Stimulated activated CD4-positive, alpha-beta T cell treated with anti-CD3 and anti-CD28 coated beads, Interleukin-4, amount 100 ng/mL, for 1 hour (primary cell): ENCODE results near the gene NDE1.
"Not testable (repeated sequence)": the region's sequence is repeated elsewhere in the genome, so short reads cannot be mapped to it uniquely, and the experiment has no call there.

ENCODE experiments used
- DNase-seq: peaks from one replicate; pipeline ENCODE4 v3.0.0-alpha.2; 2020

Gene NDE1

GRCh38 chr16:15650019-15650697, at the start of gene NDE1:
NDE1 (plus strand) TSS chr16:15650245; CDS start chr16:15664779, 14,534 bp downstream.
- DNase-seq: peak; percentile 87

GRCh38 chr16:15601212-15601879, 48.7 kb upstream of the NDE1 start:
- DNase-seq: no peak

- DNase-seq: no peak
Measured at GRCh38 chr16:15602285-15603044, 47.6 kb upstream of the NDE1 start.

- DNase-seq: no peak
Measured at GRCh38 chr16:15604460-15605440, 45.3 kb upstream of the NDE1 start.

GRCh38 chr16:15605839-15606517, 44.1 kb upstream of the NDE1 start:
- no peak for DNase-seq

GRCh38 chr16:15606518-15607220, 43.4 kb upstream of the NDE1 start:
- DNase-seq: no peak

GRCh38 chr16:15607221-15607699, 42.8 kb upstream of the NDE1 start:
- DNase-seq: not testable (repeated sequence)

GRCh38 chr16:15607700-15608396, 42.2 kb upstream of the NDE1 start:
- DNase-seq: no peak

GRCh38 chr16:15608398-15609285, 41.4 kb upstream of the NDE1 start:
- no peak for DNase-seq

GRCh38 chr16:15609286-15609649, 40.8 kb upstream of the NDE1 start:
- no peak for DNase-seq

- no peak for DNase-seq
Measured at GRCh38 chr16:15610369-15610871, 39.6 kb upstream of the NDE1 start.

- DNase-seq: no peak
Measured at GRCh38 chr16:15611610-15612009, 38.4 kb upstream of the NDE1 start.

- no peak for DNase-seq
Measured at GRCh38 chr16:15613676-15614075, 36.4 kb upstream of the NDE1 start.

GRCh38 chr16:15616012-15616411, 34.0 kb upstream of the NDE1 start:
- DNase-seq: no peak

GRCh38 chr16:15616475-15617165, 33.4 kb upstream of the NDE1 start:
- no peak for DNase-seq

GRCh38 chr16:15617901-15618300, 32.1 kb upstream of the NDE1 start:
- DNase-seq: no peak

GRCh38 chr16:15618392-15618791, 31.7 kb upstream of the NDE1 start:
- DNase-seq: no peak

GRCh38 chr16:15620611-15621195, 29.3 kb upstream of the NDE1 start:
- no peak for DNase-seq
